Type B pancreatic cell (in vitro differentiated cells): ENCODE results near the gene KATNB1. TPM values are rescaled to one million over a fixed set of nuclear protein-coding genes. Genes with fewer than 3 reads are reported as not detected.

Source experiments
- DNase-seq: peaks from one replicate; pipeline ENCODE4 v3.0.0; 2021; ENCODE audit warnings: mixed read lengths; ENCODE audit not compliant: unreplicated experiment; ENCODE audit errors: extremely low spot score
- H3K27ac Mint-ChIP-seq: 2 replicates; pipeline ENCODE4 v1.8.0; 2021; ENCODE audit warnings: mild to moderate bottlenecking, mixed read lengths
- H3K27me3 Mint-ChIP-seq: 2 replicates; pipeline ENCODE4 v1.8.0; 2021; ENCODE audit warnings: mixed read lengths
- H3K36me3 Mint-ChIP-seq: 2 replicates; pipeline ENCODE4 v1.8.0; 2021; ENCODE audit warnings: mixed read lengths
- H3K4me1 Mint-ChIP-seq: one replicate; pipeline ENCODE4 v1.8.0; 2021; ENCODE audit warnings: mixed read lengths; ENCODE audit not compliant: unreplicated experiment
- H3K4me3 Mint-ChIP-seq: 2 replicates; pipeline ENCODE4 v1.8.0; 2021; ENCODE audit warnings: mild to moderate bottlenecking, mixed read lengths
- H3K9me3 Mint-ChIP-seq: 2 replicates; pipeline ENCODE4 v1.8.0; 2021; ENCODE audit warnings: mixed read lengths
- total RNA-seq: library from RNA; stranded (reverse); gene quantifications from 2 replicates; pipeline ENCODE4 v1.2.1, GENCODE V29; 2021; ENCODE audit warnings: low replicate concordance
- TF ChIP-seq, protein P1 (sequence below): fragments of 200-600 bp; sonication (generic); conservative IDR thresholded peaks from 2 replicates; pipeline ENCODE4 v1.5.0; 2021; ENCODE audit warnings: antibody characterized with exemption, mild to moderate bottlenecking

KATNB1 gene
- total RNA-seq, 1 donor from 2014 or later = 31.7 TPM

DNA sequence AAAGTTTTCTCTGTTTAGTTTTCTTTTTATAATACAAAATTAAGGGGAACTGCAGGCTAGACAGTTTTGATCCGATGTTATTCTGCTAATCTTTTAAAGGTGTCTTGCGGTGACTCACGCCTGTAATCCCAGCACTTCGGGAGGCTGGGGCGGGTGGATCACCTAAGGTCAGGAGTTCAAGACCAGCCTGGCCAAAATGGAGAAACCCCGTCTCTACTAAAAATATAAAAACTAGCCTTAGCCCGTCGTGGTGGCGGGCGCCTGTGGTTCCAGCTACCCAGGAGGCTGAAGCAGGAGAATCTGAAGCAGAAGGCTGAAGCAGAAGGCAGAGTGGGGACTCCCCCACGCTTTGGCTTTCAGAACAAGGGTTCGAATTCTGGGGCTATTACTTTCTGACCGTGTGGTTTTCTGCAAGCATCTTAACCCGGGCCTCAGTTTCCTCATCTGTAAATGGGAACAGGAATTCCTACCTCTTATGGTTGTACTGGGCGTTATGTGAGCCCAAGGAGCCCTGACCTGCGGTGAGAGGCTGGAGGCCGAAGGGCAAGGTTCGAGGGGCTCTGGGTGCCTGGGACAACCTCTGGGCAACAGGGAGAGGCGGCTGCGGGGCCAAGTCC lies 1.2 kb upstream of the KATNB1 start:
- H3K36me3 Mint-ChIP-seq = peaks cover 4% of the 10 kb centered on the region
- peak overlapping the region; percentile 97 for H3K27ac Mint-ChIP-seq
- DNase-seq = no peak
- no peaks in the 10 kb centered on the region for H3K27me3 Mint-ChIP-seq
- peak overlapping the region; percentile 100 for H3K4me3 Mint-ChIP-seq
- H3K9me3 Mint-ChIP-seq = peaks cover 7% of the 10 kb centered on the region
- TF ChIP-seq, protein P1, sequence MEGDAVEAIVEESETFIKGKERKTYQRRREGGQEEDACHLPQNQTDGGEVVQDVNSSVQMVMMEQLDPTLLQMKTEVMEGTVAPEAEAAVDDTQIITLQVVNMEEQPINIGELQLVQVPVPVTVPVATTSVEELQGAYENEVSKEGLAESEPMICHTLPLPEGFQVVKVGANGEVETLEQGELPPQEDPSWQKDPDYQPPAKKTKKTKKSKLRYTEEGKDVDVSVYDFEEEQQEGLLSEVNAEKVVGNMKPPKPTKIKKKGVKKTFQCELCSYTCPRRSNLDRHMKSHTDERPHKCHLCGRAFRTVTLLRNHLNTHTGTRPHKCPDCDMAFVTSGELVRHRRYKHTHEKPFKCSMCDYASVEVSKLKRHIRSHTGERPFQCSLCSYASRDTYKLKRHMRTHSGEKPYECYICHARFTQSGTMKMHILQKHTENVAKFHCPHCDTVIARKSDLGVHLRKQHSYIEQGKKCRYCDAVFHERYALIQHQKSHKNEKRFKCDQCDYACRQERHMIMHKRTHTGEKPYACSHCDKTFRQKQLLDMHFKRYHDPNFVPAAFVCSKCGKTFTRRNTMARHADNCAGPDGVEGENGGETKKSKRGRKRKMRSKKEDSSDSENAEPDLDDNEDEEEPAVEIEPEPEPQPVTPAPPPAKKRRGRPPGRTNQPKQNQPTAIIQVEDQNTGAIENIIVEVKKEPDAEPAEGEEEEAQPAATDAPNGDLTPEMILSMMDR = no peak
- H3K4me1 Mint-ChIP-seq = peaks cover 14% of the 10 kb centered on the region

DNA sequence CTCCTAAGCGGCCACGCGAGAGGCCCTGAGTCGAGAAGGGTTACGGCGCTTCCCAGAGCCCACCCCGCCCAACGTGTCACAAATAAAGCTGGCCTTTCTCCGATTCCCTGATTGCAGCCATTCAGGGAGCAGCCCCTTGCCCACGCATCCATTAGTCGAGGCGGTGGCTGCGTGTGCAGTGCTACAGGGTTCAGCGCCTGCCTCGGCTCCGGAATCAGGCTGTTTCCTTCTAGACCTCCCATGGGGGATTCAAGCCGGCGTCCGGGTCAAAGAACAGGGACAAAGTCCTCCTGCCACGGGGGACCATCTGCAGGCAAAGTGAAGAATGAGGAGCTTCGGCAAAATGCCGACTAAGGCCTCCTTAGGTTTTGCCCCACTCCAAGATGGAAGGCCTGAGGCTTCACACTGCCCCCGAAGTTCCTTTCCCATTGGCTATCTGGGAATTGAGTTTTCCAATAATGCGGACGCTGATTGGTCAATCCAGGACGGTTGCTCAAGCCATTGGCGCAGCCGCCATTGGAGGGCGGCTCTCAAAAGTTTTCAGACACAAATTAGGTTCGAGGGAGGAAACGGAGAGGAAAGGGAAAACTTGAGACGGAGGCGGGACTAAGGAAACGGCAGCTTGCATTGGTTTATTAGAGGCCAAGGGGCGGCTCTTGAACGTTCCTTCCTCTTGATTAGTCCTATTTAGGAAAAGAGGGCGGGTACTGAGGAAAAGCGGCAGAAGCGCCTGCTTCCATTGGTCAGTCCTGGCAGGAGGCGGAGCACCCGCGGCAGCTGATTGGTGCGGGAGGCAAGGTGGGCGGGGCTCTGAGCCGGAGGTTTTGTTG lies 430 bp upstream of the KATNB1 start:
- DNase-seq = peak; percentile 98
- peaks cover 4% of the 10 kb centered on the region for H3K36me3 Mint-ChIP-seq
- peaks cover 7% of the 10 kb centered on the region for H3K9me3 Mint-ChIP-seq
- peak overlapping the region; percentile 100 for H3K4me3 Mint-ChIP-seq
- peak overlapping the region; percentile 97 for H3K27ac Mint-ChIP-seq
- no peaks in the 10 kb centered on the region for H3K27me3 Mint-ChIP-seq
- TF ChIP-seq, protein P1 = no peak
- H3K4me1 Mint-ChIP-seq = peaks cover 14% of the 10 kb centered on the region

DNA sequence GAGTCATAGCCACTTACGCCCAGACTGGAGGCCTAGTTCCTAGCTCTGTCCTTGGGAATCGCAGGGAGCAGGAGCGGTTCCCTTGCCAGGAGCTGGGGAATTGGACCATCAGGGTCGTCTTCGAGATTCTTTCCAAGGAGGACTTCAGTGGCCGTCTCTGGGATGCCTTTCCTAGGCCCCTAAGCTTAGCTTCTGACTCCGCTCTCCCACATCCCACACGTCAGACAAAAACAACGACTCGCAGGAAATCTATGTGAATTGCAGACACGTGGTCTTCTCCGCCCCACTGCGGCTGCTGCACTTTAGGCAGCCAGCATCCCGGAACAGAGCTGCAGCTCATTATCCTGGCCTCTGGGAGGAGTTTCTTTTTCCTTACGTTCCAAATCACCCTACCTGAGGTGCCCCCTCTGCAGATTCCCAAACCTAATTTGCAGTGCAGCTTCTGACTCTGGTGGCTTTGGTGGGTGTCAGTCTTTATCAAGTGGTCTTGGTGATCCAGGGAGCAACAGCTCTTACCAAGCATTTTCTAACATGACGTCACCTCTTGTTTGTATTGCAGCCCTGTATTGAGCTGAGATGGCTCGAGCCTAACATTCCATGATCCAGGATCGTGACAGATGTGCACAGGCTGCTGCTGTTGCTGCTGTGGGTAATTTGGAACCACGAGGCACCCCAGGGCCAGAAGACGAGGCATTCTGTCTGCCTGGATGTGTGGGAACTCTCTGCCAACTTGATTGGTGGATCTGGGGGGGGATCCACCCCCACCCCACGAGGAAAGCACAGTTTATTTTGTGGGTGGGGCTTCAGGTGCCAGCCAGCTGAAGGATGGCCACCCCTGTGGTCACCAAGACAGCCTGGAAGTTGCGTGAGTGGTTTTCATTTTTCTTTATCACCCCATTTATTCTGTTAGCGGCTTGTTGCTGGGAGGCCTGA lies 1.1 kb downstream of the KATNB1 start:
- Mint-ChIP-seq H3K27ac (peak overlapping the region; percentile 97), H3K4me3 (peak overlapping the region; percentile 100), H3K9me3 (peaks cover 7% of the 10 kb centered on the region), H3K27me3 (no peaks in the 10 kb centered on the region), H3K4me1 (peaks cover 14% of the 10 kb centered on the region), H3K36me3 (peaks cover 4% of the 10 kb centered on the region)
- TF ChIP-seq, protein P1 = peak; percentile 47
- DNase-seq = no peak

DNA sequence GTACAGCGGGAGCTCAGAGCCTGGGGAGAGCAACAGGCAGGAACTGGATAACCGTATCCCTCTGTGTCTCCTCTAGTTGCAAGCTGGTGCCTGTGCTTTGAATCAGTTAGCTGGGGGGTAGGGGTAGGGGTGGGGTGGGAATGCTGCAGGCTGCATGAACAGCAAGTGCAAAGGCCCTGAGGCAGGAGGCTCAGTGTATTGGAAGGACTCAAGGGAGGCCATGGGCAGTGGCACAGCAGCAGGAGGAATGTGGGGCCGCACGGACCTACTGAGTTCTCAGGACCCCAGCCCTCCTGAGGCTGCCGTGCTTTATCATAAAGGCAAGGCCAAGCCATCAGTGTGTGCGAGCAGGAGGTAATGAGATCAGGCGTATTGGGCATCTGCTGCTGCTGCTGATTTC lies 3.3 kb downstream of the KATNB1 start:
- no peaks in the 10 kb centered on the region for H3K36me3 Mint-ChIP-seq

More for the DNA sequence above, 3.3 kb downstream of the KATNB1 start:
- Mint-ChIP-seq H3K27ac (no peak overlapping the region), H3K27me3 (no peaks in the 10 kb centered on the region), H3K9me3 (no peaks in the 10 kb centered on the region), H3K4me1 (peaks cover 14% of the 10 kb centered on the region), H3K4me3 (no peak overlapping the region)
- TF ChIP-seq, protein P1 = no peak
- DNase-seq = no peak
